Mucosa of descending colon (tissue), 3 donors: ENCODE measurements around the gene E2F2. TPM values are rescaled to one million over a fixed set of nuclear protein-coding genes. Genes with fewer than 3 reads are reported as not detected.

Experiments used
- ATAC-seq: fragments of 200-7000 bp; cut with Tn5 transposase; one replicate; pipeline ENCODE4 v1.9.1; 2020; ENCODE audit warnings: mild to moderate bottlenecking, moderate library complexity
- DNase-seq, 3 donors: peaks; one replicate each; pipeline ENCODE4 v3.0.0-alpha.2; 2020
- H3K36me3 ChIP-seq: fragments of 200-600 bp; one replicate; pipeline ENCODE4 v1.8.0; 2021; ENCODE audit warnings: low read depth, mild to moderate bottlenecking
- H3K4me1 ChIP-seq: fragments of 200-600 bp; one replicate; pipeline ENCODE4 v1.8.0; 2021; ENCODE audit warnings: low read depth, mild to moderate bottlenecking
- H3K4me3 ChIP-seq: fragments of 200-600 bp; one replicate; pipeline ENCODE4 v1.8.0; 2021; ENCODE audit warnings: mild to moderate bottlenecking
- H3K9me3 ChIP-seq: fragments of 200-600 bp; one replicate; pipeline ENCODE4 v1.8.0; 2021; ENCODE audit warnings: mild to moderate bottlenecking
- CTCF ChIP-seq: fragments of 200-600 bp; IDR thresholded peaks from one replicate; pipeline ENCODE4 v1.8.0; 2022; ENCODE audit warnings: antibody characterized with exemption, mild to moderate bottlenecking
- intact Hi-C, 2 donors: fragments of 100-400 bp; cut with DNase I in 1 of 2; cut with micrococcal nuclease in 1 of 2; formaldehyde crosslinking; loops; one replicate each; pipeline versions ENCODE4 v1.11.0 to v1.11.1; 2022; cut with DNase I, micrococcal nuclease
- total RNA-seq, 3 donors: library from RNA; stranded (reverse); fragmentation: NEBNext Ultra II Directional in 2 of 3; extraction: Animal tissue kit (Norgen Biotek cat#: 25700) in 2 of 3; gene quantifications; one replicate each; pipeline versions ENCODE4 v1.2.1 to v1.2.4, GENCODE V29; 2021 to 2023
- donor health status: DM: no; HTN: no; CAD: no; lungs with moderate emphysema.
- donor health status: DM: no; HTN: no; CAD: no.
- donor health status: DM: no; HTN: yes; CAD: no.

Gene E2F2
- total RNA-seq, 3 donors from 2014 or later: 8.6 to 18.0 (median 14.5) TPM

- no peak for DNase-seq
- no peak for TF ChIP-seq CTCF
- Histone ChIP-seq H3K4me3 (no peak overlapping the region), H3K4me1 (no peaks in the 10 kb centered on the region), H3K36me3 (no peaks in the 10 kb centered on the region), H3K9me3 (no peaks in the 10 kb centered on the region)
- ATAC-seq: no peak
- intact Hi-C loops: no loop called here
Measured at GRCh38 chr1:23477359-23478144, 53.5 kb downstream of the E2F2 start.

DNA sequence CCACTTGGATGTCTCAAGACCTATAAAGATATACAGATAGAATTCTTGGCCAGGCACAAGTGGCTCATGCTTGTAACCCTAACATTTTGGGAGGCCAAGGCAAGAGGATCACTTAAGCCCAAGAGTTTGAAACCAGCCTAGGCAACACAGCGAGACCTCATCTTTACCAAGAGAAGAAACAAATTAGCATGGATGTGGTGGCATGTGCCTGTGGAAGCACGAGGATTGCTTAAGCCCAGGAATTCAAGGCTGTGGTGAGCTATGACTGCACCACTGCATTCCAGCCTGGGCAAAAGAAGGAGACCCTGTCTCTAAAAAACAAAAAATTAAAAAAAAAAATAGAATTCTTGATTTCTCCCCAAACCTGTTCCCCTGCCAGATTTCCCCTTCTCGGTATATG is 55.4 kb downstream of the E2F2 start:
- H3K9me3 ChIP-seq: no peaks in the 10 kb centered on the region
- no peak overlapping the region for H3K4me3 ChIP-seq
- no peak for TF ChIP-seq CTCF
- H3K36me3 ChIP-seq: no peaks in the 10 kb centered on the region
- ATAC-seq: no peak
- DNase-seq: no peak
- no peaks in the 10 kb centered on the region for H3K4me1 ChIP-seq
- intact Hi-C loops: no loop called here

DNA sequence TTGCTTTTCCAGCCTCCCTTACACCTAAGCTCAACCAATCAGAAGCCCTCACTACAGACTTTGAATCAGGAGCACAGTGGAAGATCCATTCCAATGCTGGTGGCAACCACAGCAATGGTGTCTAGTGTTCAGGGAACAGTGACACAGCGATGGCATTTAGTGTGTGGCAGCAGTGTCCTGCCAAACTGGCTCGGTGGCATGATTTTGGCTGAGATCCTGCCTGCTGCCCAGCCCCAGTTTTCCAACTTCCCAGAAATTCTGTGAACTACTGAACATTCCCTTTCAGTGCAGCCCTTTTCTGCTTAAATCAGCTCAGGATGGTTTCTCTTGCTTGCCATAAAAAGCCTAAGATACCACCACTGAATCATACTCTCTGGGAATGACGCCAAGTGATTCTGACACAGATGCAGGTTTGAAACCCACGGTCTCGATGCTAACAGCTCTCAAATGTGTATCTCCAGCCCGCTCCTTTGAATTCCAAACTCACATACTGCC is 55.9 kb downstream of the E2F2 start:
- Histone ChIP-seq H3K9me3 (no peaks in the 10 kb centered on the region), H3K4me3 (no peak overlapping the region), H3K4me1 (no peaks in the 10 kb centered on the region), H3K36me3 (no peaks in the 10 kb centered on the region)
- ATAC-seq (no peak), DNase-seq (no peak)
- no peak for TF ChIP-seq CTCF
- intact Hi-C loops: no loop called here

DNA sequence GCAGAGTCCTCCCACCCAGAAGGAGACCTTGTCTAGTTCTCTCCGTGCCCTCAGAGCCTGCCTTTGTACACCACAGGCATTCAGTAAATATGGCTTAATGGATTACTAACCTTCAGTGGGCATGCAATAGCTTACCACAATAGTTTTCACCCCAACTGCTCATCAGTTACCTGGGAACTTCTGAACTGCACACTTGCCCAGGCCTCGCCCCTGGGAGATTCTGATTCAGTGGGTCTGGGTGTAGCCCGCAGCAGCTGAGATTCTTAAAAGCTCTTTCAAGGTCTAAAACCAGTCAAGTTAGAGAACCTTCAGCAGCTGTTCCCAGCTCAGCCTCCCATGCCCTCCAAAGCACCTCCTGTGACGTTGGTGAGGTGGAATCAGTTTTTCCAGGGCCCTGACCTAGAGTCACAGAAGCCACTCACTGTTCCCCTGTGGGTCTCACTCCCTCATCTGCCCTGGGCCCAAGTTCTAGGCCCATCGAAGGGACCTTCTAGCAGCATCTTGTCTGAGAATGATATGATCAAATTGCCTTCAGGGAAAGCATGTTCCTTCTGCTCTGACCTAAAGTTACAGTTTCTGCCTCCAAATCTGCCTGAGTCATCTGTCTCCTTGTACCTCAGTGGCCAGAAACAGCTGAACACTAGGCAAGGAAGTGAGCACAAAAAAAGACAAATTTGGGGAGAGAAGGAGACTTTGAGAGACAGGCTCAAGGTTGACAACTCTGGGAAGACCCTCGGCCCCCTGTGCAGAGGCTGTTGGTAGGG is 57.8 kb downstream of the E2F2 start:
- intact Hi-C loops: no loop called here
- ATAC-seq (peak; percentile 15), DNase-seq (no peak)
- TF ChIP-seq CTCF: no peak
- Histone ChIP-seq H3K36me3 (no peaks in the 10 kb centered on the region), H3K9me3 (no peaks in the 10 kb centered on the region), H3K4me1 (no peaks in the 10 kb centered on the region), H3K4me3 (no peak overlapping the region)

GRCh38 chr1:23472351-23473036 is 58.5 kb downstream of the E2F2 start:
- no peak for TF ChIP-seq CTCF
- Histone ChIP-seq H3K4me3 (no peak overlapping the region), H3K4me1 (no peaks in the 10 kb centered on the region), H3K9me3 (no peaks in the 10 kb centered on the region), H3K36me3 (no peaks in the 10 kb centered on the region)
- ATAC-seq (no peak), DNase-seq (no peak)
- intact Hi-C loops: no loop called here
